ENCODE data around the gene KLRG1.

Gene KLRG1

GRCh38 chr12:8953773-8954402 lies 35.5 kb upstream of the KLRG1 start:
- Mint-ChIP-seq H3K9me3 (peaks cover 34% of the 10 kb centered on the region), H3K4me1 (peaks cover 12% of the 10 kb centered on the region), H3K36me3 (ENCODE audit: low read depth) (peaks cover 51% of the 10 kb centered on the region), H3K27ac (no peak overlapping the region), H3K27me3 (ENCODE audit: low read depth, poor library complexity) (peaks cover 7% of the 10 kb centered on the region), H3K4me3 (no peak overlapping the region)
- no peak for TF ChIP-seq CTCF (IDR thresholded peaks at IDR 0.05)
- DNase-seq = no peak

- Mint-ChIP-seq H3K4me3 (no peak overlapping the region), H3K4me1 (no peaks in the 10 kb centered on the region), H3K9me3 (peaks cover 34% of the 10 kb centered on the region), H3K27ac (no peak overlapping the region), H3K36me3 (ENCODE audit: low read depth) (peaks cover 64% of the 10 kb centered on the region), H3K27me3 (ENCODE audit: low read depth, poor library complexity) (peaks cover 4% of the 10 kb centered on the region)
- no peak for TF ChIP-seq CTCF (IDR thresholded peaks at IDR 0.05)
- no peak for DNase-seq
These were observed 33.3 kb upstream of the KLRG1 start for GRCh38 chr12:8956073-8956472.

- H3K27ac Mint-ChIP-seq = no peak overlapping the region
- H3K36me3 Mint-ChIP-seq (ENCODE audit: low read depth) = peaks cover 69% of the 10 kb centered on the region
- TF ChIP-seq CTCF (IDR thresholded peaks at IDR 0.05) = no peak
- peaks cover 4% of the 10 kb centered on the region for H3K27me3 Mint-ChIP-seq (ENCODE audit: low read depth, poor library complexity)
- H3K4me3 Mint-ChIP-seq = no peak overlapping the region
- peaks cover 33% of the 10 kb centered on the region for H3K9me3 Mint-ChIP-seq
- no peak for DNase-seq
- no peaks in the 10 kb centered on the region for H3K4me1 Mint-ChIP-seq
These were observed 32.6 kb upstream of the KLRG1 start for GRCh38 chr12:8956772-8957171.

- H3K27ac Mint-ChIP-seq = no peak overlapping the region
These were observed 31.8 kb upstream of the KLRG1 start for GRCh38 chr12:8957561-8957960.

GRCh38 chr12:8958066-8958465 lies 31.3 kb upstream of the KLRG1 start:
- H3K27me3 Mint-ChIP-seq (ENCODE audit: low read depth, poor library complexity) = peaks cover 1% of the 10 kb centered on the region
- no peak for TF ChIP-seq CTCF (IDR thresholded peaks at IDR 0.05)
- no peaks in the 10 kb centered on the region for H3K4me1 Mint-ChIP-seq
- H3K36me3 Mint-ChIP-seq (ENCODE audit: low read depth) = peaks cover 74% of the 10 kb centered on the region
- H3K27ac Mint-ChIP-seq = no peak overlapping the region
- DNase-seq = no peak
- H3K4me3 Mint-ChIP-seq = no peak overlapping the region
- H3K9me3 Mint-ChIP-seq = peaks cover 36% of the 10 kb centered on the region

More at GRCh38 chr12:8957561-8957960, 31.8 kb upstream of the KLRG1 start:
- Mint-ChIP-seq H3K4me3 (no peak overlapping the region), H3K36me3 (ENCODE audit: low read depth) (peaks cover 74% of the 10 kb centered on the region), H3K9me3 (peaks cover 36% of the 10 kb centered on the region), H3K27me3 (ENCODE audit: low read depth, poor library complexity) (peaks cover 4% of the 10 kb centered on the region), H3K4me1 (no peaks in the 10 kb centered on the region)
- no peak for DNase-seq
- TF ChIP-seq CTCF (IDR thresholded peaks at IDR 0.05) = no peak

- Mint-ChIP-seq H3K36me3 (ENCODE audit: low read depth) (peaks cover 69% of the 10 kb centered on the region), H3K4me1 (no peaks in the 10 kb centered on the region), H3K27me3 (ENCODE audit: low read depth, poor library complexity) (no peaks in the 10 kb centered on the region), H3K27ac (no peak overlapping the region), H3K9me3 (peaks cover 39% of the 10 kb centered on the region), H3K4me3 (no peak overlapping the region)
- DNase-seq = no peak
- no peak for TF ChIP-seq CTCF (IDR thresholded peaks at IDR 0.05)
These were observed 29.2 kb upstream of the KLRG1 start for GRCh38 chr12:8960176-8960575.
